GM18907 (cell line): ENCODE results near the gene MKRN3.

ENCODE experiments used
- ATAC-seq: cut with Tn5 transposase; IDR thresholded peaks from one replicate; pipeline ENCODE4 v1.9.1; 2021; ENCODE audit warnings: mild to moderate bottlenecking, moderate library complexity; ENCODE audit not compliant: unreplicated experiment

MKRN3 gene

GRCh38 chr15:23565395-23566070 is at the start of gene MKRN3:
TSS of gene MKRN3 (plus strand) at chr15:23565674. CDS start at chr15:23565783, 109 bp downstream.
- no peak for ATAC-seq

GRCh38 chr15:23516866-23517265 is 48.6 kb upstream of the MKRN3 start:
- ATAC-seq = no peak

DNA sequence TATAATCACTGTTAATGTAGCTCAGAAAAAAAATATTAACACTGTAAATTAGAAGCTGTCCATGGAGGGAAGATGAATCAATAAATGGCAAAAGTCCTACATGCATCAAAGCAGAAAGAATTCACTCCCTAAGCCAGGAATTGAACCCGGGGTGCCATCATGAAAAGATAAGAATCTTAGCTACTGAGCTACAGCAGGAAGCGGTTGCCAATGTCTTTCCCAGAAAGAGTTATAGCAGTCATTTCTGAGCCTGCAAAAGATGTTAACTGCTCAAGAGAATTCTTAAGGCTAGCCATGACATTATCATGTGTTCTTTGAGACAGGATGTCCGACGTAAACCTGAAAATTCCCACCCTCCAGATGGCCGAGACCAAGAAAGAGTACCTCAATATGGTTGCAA is 47.4 kb upstream of the MKRN3 start:
- ATAC-seq = no peak

DNA sequence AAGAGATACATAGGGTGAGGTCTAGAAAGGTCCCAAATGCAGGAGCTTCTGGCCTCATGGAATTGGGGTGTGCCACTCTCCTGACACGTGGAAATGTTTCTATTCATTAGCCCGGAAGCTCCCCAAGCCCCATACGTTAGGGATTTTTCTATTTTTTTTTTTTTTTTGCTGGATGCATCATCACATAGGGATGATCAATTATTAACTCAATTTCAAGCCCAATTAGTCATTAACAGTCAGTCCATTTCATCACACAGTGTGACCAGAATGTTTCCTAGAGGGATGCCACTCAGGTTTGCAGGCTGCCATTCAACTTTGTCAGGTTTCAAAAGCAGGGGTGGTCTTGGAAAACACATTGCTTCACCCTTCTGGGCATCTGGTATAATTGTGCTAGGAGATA is 40.7 kb upstream of the MKRN3 start:
- no peak for ATAC-seq

GRCh38 chr15:23529891-23530290 is 35.6 kb upstream of the MKRN3 start:
- ATAC-seq = no peak

DNA sequence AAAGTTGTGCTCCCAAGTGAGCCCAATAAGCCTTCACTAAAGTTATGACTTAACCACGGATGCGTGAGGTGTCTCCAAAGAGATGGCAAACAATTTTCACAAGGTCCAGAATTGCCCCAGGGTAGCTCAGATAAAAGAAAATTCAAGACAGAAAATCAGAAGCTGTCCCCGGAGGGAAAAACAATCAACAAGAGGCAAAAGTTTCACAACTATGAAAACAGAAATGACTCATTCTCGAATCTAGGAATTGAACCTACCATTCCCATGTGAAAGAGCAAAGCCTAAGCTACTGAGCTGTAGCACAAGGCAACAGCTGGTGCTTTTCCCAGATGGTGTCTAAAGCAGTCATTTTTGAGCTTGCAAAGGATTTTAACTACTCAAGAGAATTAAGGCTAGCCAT is 33.5 kb upstream of the MKRN3 start:
- ATAC-seq = no peak

DNA sequence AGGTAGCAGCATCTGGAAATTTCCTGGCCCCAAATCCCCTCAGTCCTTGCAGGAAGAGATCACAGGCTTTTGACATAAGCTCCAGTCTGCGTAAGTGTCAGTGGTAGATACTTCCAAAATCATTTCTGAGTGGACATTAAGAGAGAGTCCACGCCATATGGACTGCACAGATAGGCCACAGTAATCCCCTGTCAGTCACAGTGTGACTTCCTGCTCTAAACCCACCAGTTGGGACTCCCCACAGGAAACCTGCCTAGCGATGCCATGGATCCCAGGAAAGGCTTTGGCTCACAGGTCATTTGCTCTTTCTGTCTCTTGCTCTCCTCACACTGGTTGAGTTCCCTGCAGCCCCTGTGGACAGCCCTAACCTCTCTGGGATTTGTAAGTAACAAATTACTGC is 28.8 kb upstream of the MKRN3 start:
- no peak for ATAC-seq

DNA sequence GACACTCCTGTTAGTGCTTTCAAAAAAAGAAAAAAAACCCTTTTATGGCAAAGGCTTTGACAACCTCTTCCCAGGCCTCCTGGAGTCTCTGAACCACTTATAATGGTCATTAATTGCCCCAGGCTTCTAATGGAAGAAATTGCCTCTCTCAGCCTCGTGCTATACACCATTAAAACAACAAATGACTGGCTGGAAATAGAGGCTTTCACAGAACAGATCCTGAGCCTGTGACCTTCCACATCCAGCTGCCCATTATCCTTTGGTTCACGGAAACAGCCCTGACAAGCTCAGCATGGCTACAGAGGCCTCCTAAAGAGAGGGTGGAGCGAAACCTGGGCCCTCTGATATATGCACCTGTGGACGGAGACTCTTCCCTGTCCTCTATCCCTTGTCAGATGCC is 26.8 kb upstream of the MKRN3 start:
- no peak for ATAC-seq

DNA sequence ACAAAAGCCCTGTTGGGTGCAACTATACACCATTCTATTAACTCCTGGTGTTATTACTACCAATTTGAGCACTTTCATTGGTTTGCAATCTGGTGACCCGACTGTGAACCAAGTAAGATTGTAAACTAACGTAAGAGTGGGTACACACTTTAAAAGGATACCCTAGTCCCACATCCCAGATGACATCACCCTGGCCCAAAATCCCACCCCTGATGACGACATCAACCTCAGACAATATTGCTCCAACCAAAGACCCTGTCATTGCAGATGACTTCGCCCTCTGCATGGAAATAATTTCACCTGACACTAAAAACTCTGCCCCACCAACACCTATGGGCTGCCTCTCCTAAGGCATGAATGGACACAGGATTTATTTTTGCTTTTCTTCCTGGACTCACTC is 25.6 kb upstream of the MKRN3 start:
- no peak for ATAC-seq

GRCh38 chr15:23546158-23546557 is 19.3 kb upstream of the MKRN3 start:
- ATAC-seq = no peak

DNA sequence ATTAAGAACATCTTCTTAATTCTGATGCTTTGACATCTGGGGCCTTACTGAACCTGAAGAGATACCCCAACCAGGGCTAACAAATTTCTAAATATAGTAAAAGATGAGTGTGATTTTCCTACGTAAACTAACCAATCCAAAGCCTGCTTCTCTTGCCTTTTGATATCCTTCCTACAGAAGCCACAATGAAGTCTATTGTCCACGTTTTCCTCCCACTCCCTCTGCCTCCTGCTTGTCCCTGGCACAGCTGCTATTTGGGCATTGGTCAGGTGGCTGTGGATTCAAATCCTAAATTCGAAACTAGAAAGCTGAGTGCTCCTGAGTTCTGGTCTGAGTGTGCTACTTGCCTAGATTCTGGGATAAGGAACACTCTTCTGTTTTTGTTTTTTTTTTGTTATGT is 17.4 kb upstream of the MKRN3 start:
- no peak for ATAC-seq

DNA sequence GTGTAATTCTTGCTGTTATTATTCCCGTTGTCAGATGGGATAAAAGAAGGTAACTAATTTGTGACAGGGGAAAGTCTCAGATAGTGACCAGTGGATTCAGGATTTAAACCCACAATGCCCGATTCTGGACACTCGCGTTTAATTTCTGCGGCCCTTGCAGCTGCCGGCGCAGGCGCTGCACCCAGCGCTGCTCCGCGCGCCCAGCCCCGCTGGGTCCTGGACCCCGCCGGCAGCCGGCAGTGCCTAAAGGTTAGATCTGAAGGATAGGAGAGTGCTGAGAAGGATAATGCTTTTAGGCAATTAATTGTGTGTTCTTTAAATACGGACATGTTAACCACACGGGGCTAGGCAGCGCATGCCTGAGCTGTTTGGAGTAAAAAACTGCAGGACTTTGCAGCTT is 3.6 kb upstream of the MKRN3 start:
- ATAC-seq = no peak

DNA sequence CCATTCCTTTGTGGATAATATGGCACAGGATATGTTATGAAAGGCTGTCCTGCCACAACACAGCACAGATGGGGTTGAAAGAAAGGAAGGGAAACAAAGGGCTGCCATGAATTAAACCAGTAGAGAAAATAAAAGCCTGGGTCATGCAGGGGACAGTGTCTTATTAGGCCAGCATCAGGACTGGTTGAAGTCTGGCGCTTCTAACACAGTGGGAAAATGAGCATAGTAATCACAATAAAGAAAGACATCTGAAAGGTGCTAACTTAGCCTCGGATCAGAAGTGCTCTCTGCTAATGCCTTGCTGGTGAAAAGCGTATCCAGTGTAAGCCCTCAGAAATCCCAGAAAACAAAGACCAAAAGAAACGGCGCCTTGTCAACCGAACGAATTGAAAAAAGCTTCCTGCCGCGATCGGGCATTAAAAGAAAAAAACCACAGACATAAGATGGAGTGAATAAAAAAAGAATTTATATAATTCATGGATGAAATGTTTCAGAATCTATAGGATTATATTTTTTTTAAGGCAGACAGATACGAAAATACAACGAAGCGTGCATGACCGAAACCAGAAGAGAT is 566 bp upstream of the MKRN3 start:
- ATAC-seq = no peak

- no peak for ATAC-seq
Measured at GRCh38 chr15:23566071-23566554, 639 bp downstream of the MKRN3 start.

DNA sequence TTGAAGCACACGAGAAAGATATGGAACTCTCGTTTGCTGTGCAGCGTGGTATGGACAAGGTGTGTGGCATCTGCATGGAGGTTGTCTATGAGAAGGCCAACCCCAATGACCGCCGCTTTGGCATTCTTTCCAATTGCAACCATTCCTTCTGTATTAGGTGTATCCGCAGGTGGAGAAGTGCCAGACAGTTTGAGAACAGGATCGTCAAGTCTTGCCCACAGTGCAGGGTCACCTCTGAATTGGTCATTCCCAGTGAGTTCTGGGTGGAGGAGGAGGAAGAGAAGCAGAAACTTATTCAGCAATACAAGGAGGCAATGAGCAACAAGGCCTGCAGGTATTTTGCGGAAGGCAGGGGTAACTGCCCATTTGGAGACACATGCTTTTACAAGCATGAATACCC is 1.2 kb downstream of the MKRN3 start:
- ATAC-seq = no peak

- ATAC-seq = no peak
Measured at GRCh38 chr15:23567921-23568320, 2.4 kb downstream of the MKRN3 start.

- ATAC-seq = no peak
Measured at GRCh38 chr15:23569151-23569925, 3.9 kb downstream of the MKRN3 start.

- ATAC-seq = no peak
Measured at GRCh38 chr15:23570486-23570885, 5.0 kb downstream of the MKRN3 start.

DNA sequence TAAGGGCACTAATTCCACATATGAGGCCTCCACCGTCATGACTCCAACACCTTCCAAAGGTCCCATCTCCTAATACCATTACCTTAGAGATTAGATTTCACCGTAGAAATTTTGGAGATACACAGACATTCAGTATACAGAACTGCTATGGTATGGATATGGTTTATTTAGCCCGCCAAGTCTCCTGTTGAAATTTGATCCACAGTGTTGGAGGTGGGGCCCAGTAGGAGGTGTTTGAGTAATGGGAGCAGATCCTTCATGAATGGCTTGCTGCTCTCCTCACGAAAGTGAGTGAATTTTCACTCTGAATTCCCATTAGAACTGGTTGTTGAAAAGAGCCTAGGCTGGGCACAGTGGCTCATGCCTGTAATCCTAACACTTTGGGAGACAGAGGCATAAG is 7.4 kb downstream of the MKRN3 start:
- ATAC-seq = no peak

DNA sequence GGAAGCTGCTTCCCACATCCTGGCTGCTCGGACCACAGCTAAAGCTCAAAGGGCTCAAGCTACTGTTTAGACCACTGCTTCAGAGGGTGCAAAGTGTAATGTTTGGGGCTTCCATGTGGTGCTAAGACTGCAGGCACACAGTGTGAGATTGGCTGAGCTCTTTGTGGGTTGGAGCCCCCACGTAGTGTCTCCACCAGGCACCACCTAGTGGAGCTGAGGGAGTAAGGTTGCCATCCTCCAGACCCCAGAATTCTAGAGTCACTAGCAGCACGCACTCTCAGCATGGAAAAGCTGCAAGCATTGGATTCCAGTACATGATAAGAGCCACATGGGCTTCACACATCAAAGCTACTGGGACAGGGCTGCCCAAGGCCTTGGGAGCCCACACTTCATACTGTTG is 9.3 kb downstream of the MKRN3 start:
- ATAC-seq = no peak

DNA sequence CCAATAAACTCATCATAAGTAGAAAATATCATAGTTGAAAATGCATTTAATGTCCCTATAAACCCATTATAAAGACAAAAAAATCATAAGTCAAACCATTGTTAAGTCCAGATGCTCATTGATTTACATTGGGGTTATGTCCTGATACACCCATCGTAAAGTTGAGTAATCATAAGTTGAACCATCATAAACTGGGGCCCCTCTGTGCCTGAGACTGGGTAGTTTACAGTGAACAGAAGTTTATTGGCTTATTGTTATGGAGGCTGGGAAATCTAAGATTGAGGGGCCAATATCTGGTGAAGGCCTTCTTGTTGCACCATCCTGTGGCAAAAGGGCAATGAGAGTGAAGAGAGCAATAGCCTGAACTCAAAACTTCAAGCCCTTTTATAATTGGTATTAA is 10.6 kb downstream of the MKRN3 start:
- no peak for ATAC-seq

DNA sequence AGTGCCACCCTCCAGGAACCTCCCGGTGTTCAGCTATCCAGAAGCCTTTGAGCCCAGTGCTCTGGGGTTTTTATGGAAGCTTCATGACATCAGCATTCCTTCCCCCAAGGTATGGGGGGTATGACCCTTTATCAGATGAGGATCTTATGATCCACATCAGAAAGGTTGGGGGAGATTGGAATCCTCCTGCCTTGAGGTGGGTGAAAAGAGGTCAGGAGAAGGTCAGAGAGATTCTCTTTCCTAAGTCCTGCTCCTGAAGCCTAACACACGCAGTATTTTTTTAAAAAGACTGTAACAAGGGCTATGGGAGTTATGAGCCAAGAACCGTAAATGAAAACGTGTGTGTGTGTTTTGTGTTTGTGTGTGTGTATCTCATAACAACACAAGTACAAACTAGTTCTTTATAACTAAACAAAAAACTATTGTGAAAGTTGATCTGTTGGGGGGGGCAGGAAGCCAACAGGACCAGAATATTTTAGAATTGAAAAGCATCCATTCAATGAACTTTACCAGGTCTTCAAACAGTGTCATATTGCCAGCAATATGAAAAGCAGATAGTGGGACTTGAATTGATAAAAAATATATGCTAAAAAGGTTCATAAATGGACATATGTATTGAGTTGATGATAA is 13.2 kb downstream of the MKRN3 start:
- ATAC-seq = no peak
